ENCODE measurements around the gene LSAMP.

Gene LSAMP

DNA sequence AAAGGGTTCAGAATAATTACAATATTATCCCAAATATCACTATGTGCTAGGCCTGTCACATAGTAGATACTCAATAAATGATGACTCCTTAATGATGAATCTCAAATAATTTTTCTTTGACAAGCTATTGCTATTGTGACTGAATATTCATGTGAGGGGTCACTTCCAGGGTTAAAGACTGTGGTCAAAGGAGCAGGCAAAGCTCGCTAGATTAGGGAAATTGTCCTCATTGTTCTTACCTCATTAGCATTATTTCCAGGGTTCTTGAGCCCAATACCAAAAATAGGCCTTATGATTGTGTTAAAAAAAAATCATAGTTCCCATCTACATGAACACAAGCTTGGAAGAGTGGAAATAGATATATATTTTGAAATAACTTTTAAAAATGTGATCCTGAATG is 569.8 kb downstream of the LSAMP start:
- no peak overlapping the region for H3K27ac ChIP-seq (ENCODE audit: extremely low read depth, low read depth, low read length)
- no peak for TF ChIP-seq ZNF670 (tag by site-specific recombination; IDR thresholded peaks at IDR 0.05; ENCODE audit: low read depth)
- no peak for TF ChIP-seq ZNF791 (tag by site-specific recombination; IDR thresholded peaks at IDR 0.05)
- TF ChIP-seq BCL11B (tag by site-specific recombination; IDR thresholded peaks at IDR 0.05; ENCODE audit: low read depth) = no peak
- TF ChIP-seq, protein P1, sequence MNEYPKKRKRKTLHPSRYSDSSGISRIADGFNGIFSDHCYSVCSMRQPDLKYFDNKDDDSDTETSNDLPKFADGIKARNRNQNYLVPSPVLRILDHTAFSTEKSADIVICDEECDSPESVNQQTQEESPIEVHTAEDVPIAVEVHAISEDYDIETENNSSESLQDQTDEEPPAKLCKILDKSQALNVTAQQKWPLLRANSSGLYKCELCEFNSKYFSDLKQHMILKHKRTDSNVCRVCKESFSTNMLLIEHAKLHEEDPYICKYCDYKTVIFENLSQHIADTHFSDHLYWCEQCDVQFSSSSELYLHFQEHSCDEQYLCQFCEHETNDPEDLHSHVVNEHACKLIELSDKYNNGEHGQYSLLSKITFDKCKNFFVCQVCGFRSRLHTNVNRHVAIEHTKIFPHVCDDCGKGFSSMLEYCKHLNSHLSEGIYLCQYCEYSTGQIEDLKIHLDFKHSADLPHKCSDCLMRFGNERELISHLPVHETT (tag by site-specific recombination; IDR thresholded peaks at IDR 0.05) = no peak
- TF ChIP-seq ZNF112 (tag by site-specific recombination; IDR thresholded peaks at IDR 0.05) = no peak
- TF ChIP-seq GFI1B (tag by site-specific recombination; IDR thresholded peaks at IDR 0.05) = no peak
- no peak for TF ChIP-seq REPIN1 (tag by site-specific recombination; IDR thresholded peaks at IDR 0.05; ENCODE audit: low read depth)
- TF ChIP-seq, protein P2, sequence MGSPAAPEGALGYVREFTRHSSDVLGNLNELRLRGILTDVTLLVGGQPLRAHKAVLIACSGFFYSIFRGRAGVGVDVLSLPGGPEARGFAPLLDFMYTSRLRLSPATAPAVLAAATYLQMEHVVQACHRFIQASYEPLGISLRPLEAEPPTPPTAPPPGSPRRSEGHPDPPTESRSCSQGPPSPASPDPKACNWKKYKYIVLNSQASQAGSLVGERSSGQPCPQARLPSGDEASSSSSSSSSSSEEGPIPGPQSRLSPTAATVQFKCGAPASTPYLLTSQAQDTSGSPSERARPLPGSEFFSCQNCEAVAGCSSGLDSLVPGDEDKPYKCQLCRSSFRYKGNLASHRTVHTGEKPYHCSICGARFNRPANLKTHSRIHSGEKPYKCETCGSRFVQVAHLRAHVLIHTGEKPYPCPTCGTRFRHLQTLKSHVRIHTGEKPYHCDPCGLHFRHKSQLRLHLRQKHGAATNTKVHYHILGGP (tag by site-specific recombination; IDR thresholded peaks at IDR 0.05) = no peak
- no peak for TF ChIP-seq ZNF792 (tag by site-specific recombination; IDR thresholded peaks at IDR 0.05)
- no peak for TF ChIP-seq SETDB1 (IDR thresholded peaks at IDR 0.05; ENCODE audit: insufficient read length, low read length)
- TF ChIP-seq ZNF350 (tag by site-specific recombination; IDR thresholded peaks at IDR 0.05) = no peak
- no peak for TF ChIP-seq ZNF837 (tag by site-specific recombination; IDR thresholded peaks at IDR 0.05)
- TF ChIP-seq ZNF121 (tag by site-specific recombination; IDR thresholded peaks at IDR 0.05) = no peak
- no peak overlapping the region for H3K4me3 ChIP-seq (ENCODE audit: low read depth, low read length)
- POLR2A ChIA-PET = no interaction called here
- 0 out of 2 replicates have a peak, but pooled peaks cover 3% of the 10 kb centered on the region for H3K4me1 ChIP-seq (ENCODE audit: control insufficient read depth, insufficient read depth, low read length)
- H3K9me3 ChIP-seq (ENCODE audit: control insufficient read depth, insufficient read depth, low read depth, low read length) = no peaks in the 10 kb centered on the region
- no peaks in the 10 kb centered on the region for H3K36me3 ChIP-seq (ENCODE audit: control insufficient read depth in 2 of 2, insufficient read depth in 1 of 2, low read length in 2 of 2)
- CTCF ChIA-PET = no interaction called here

DNA sequence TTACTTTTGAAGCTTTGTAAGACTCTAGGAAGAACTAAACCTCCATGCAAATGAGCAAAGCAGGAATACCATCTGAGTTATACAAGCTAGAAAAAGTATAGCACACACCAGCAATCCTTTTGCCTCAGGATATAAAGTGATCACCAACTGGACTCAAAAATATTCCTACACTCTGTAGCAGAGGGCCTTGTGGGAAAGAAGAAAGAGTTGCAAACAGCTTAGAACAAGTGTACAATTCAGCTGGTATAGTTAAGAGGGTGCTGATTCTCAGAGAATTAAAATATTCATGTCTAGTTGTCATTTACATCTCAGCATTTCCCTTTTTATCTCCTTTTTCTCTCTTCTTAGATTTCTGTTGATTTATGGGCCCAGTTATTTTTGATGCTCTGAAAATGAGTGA is 573.6 kb downstream of the LSAMP start:
- ChIA-PET CTCF (interaction anchor here (0.6 to 0.7 kb wide), 2 partner anchors 19 to 29 kb away, joined by 3 to 5 read pairs; no protein-coding TSS in a partner anchor), POLR2A (no interaction called here)
- Histone ChIP-seq H3K27ac (ENCODE audit: extremely low read depth, low read depth, low read length) (no peak overlapping the region), H3K9me3 (ENCODE audit: control insufficient read depth, insufficient read depth, low read depth, low read length) (no peaks in the 10 kb centered on the region), H3K4me1 (ENCODE audit: control insufficient read depth, insufficient read depth, low read length) (no peaks in the 10 kb centered on the region), H3K36me3 (ENCODE audit: control insufficient read depth in 2 of 2, insufficient read depth in 1 of 2, low read length in 2 of 2) (no peaks in the 10 kb centered on the region), H3K4me3 (ENCODE audit: low read depth, low read length) (no peak overlapping the region)
- TF ChIP-seq ZNF791 (tag by site-specific recombination; IDR thresholded peaks at IDR 0.05) (no peak), ZNF146 (tag by site-specific recombination; IDR thresholded peaks at IDR 0.05) (no peak), ZFP41 (tag by site-specific recombination; IDR thresholded peaks at IDR 0.05; ENCODE audit: borderline replicate concordance) (no peak), ZNF214 (tag by site-specific recombination; IDR thresholded peaks at IDR 0.05; ENCODE audit: borderline replicate concordance) (no peak), ZNF335 (tag by site-specific recombination; conservative IDR thresholded peaks at IDR 0.05) (no peak), ZNF292 (tag by site-specific recombination; IDR thresholded peaks at IDR 0.05; ENCODE audit: borderline replicate concordance, low read depth) (no peak), ZNF302 (tag by site-specific recombination; IDR thresholded peaks at IDR 0.05; ENCODE audit: low read depth) (no peak), ZFP37 (tag by site-specific recombination; IDR thresholded peaks at IDR 0.05) (no peak), ZNF544 (tag by site-specific recombination; IDR thresholded peaks at IDR 0.05) (no peak), ZBTB17 (tag by site-specific recombination; IDR thresholded peaks at IDR 0.05) (no peak), ZNF24 (tag by site-specific recombination; IDR thresholded peaks at IDR 0.05) (no peak), ZNF132 (tag by site-specific recombination; IDR thresholded peaks at IDR 0.05; ENCODE audit: borderline replicate concordance) (no peak), ZNF157 (tag by site-specific recombination; IDR thresholded peaks at IDR 0.05) (no peak)
- TF ChIP-seq, protein P3, sequence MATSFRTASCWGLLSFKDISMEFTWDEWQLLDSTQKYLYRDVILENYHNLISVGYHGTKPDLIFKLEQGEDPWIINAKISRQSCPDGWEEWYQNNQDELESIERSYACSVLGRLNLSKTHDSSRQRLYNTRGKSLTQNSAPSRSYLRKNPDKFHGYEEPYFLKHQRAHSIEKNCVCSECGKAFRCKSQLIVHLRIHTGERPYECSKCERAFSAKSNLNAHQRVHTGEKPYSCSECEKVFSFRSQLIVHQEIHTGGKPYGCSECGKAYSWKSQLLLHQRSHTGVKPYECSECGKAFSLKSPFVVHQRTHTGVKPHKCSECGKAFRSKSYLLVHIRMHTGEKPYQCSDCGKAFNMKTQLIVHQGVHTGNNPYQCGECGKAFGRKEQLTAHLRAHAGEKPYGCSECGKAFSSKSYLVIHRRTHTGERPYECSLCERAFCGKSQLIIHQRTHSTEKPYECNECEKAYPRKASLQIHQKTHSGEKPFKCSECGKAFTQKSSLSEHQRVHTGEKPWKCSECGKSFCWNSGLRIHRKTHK (tag by site-specific recombination; IDR thresholded peaks at IDR 0.05) = no peak
- TF ChIP-seq, protein P4, sequence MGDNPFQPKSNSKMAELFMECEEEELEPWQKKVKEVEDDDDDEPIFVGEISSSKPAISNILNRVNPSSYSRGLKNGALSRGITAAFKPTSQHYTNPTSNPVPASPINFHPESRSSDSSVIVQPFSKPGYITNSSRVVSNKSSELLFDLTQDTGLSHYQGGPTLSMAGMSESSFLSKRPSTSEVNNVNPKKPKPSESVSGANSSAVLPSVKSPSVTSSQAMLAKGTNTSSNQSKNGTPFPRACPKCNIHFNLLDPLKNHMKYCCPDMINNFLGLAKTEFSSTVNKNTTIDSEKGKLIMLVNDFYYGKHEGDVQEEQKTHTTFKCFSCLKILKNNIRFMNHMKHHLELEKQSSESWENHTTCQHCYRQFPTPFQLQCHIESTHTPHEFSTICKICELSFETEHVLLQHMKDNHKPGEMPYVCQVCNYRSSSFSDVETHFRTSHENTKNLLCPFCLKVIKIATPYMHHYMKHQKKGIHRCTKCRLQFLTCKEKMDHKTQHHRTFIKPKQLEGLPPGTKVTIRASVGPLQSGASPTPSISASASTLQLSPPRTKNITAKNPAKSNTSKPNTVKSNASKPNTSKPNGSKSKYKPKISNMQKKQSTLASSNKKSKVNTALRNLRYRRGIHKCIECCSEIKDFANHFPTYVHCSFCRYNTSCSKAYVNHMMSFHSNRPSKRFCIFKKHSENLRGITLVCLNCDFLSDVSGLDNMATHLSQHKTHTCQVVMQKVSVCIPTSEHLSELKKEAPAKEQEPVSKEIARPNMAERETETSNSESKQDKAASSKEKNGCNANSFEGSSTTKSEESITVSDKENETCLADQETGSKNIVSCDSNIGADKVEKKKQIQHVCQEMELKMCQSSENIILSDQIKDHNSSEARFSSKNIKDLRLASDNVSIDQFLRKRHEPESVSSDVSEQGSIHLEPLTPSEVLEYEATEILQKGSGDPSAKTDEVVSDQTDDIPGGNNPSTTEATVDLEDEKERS (tag by site-specific recombination; IDR thresholded peaks at IDR 0.05) = no peak
